Gastrocnemius medialis (tissue), 4 donors: ENCODE data around the gene GALNT6. TPM values are rescaled to one million over a fixed set of nuclear protein-coding genes. Genes with fewer than 3 reads are reported as not detected.

ENCODE experiments used
- ATAC-seq, 2 donors: fragments of 150-250 bp; one replicate each; pipeline ENCODE4 v1.9.1; 2016
- DNase-seq, 2 donors: peaks; one replicate each; pipeline ENCODE4 v3.0.0-alpha.2; 2019
- H3K27ac ChIP-seq, 4 donors: fragments of 200-600 bp; sonication (generic); 1 replicate in 1 of 4; 2 replicates in 3 of 4; pipeline ENCODE4 v1.5.1; 2016 to 2018; ENCODE audit warnings: mild to moderate bottlenecking in 2 of 4, moderate library complexity in 1 of 4
- H3K27me3 ChIP-seq, 3 donors: fragments of 200-600 bp; sonication (generic) in 2 of 3; 1 replicate in 1 of 3; 2 replicates in 2 of 3; pipeline versions ENCODE4 v1.5.1 to v1.6.0; 2016 to 2019; ENCODE audit warnings: mild to moderate bottlenecking in 1 of 3, moderate library complexity in 1 of 3
- H3K36me3 ChIP-seq, 2 donors: fragments of 200-600 bp; sonication (generic) in 1 of 2; one replicate each; pipeline ENCODE4 v1.5.1; 2017 to 2018
- H3K4me1 ChIP-seq, 2 donors: fragments of 200-600 bp; sonication (generic) in 1 of 2; one replicate each; pipeline ENCODE4 v1.5.1; 2016 to 2017; ENCODE audit warnings: mild to moderate bottlenecking in 2 of 2
- H3K4me3 ChIP-seq, 4 donors: fragments of 200-600 bp; sonication (generic) in 3 of 4; 1 replicate in 1 of 4; 2 replicates in 3 of 4; pipeline ENCODE4 v1.5.1; 2016 to 2019; ENCODE audit warnings: mild to moderate bottlenecking in 2 of 4
- H3K9me3 ChIP-seq, 3 donors: fragments of 200-600 bp; sonication (generic) in 2 of 3; 1 replicate in 1 of 3; 2 replicates in 2 of 3; pipeline ENCODE4 v1.5.1; 2016 to 2019
- CTCF ChIP-seq, 5 experiments: fragments of 450-650 bp in 3 of 5; fragments of 200-600 bp in 2 of 5; sonication (generic) in 2 of 5; IDR thresholded peaks in 4 of 5; conservative IDR thresholded peaks in 1 of 5; 1 replicate in 4 of 5; 2 replicates in 1 of 5; pipeline ENCODE4 v1.5.1; 2016 to 2019; ENCODE audit warnings: antibody characterized with exemption in 5 of 5, mild to moderate bottlenecking in 3 of 5, moderate library complexity in 3 of 5
- POLR2A ChIP-seq, 2 donors: fragments of 450-650 bp; IDR thresholded peaks; one replicate each; pipeline ENCODE4 v1.6.1; 2017; ENCODE audit warnings: antibody characterized with exemption in 2 of 2, mild to moderate bottlenecking in 2 of 2, moderate library complexity in 2 of 2
- in situ Hi-C, 4 donors: fragments of 200-750 bp; cut with MboI; loops; one replicate each; pipeline versions ENCODE4 v1.15.0 to v1.8.0; 2017; ENCODE audit warnings: low sequenced_read_pairs in 4 of 4
- intact Hi-C: fragments of 100-400 bp; cut with DNase I; formaldehyde crosslinking; loops from one replicate; pipeline ENCODE4 v1.15.1; 2023; ENCODE audit warnings: low total_unique reads
- total RNA-seq, 4 donors: library from RNA; depleted of rRNA; stranded (reverse); fragments of >200 nt; gene quantifications; one replicate each; pipeline versions ENCODE4 v1.1.0 to v1.2.3, GENCODE V29; 2016

GALNT6 gene
- total RNA-seq, 4 donors from 2014 or later: 0.24 to 0.51 (median 0.37) TPM

GRCh38 chr12:51417826-51418225 lies 26.6 kb upstream of the GALNT6 start:
- Histone ChIP-seq H3K27ac (no peak overlapping the region), H3K4me1 (no peaks in the 10 kb centered on the region), H3K36me3 (no peaks in the 10 kb centered on the region), H3K9me3 (no peaks in the 10 kb centered on the region), H3K4me3 (no peak overlapping the region), H3K27me3 (no peaks in the 10 kb centered on the region)
- no peak for TF ChIP-seq POLR2A (IDR thresholded peaks at IDR 0.05)
- no peak for TF ChIP-seq CTCF (IDR thresholded peaks at IDR 0.05 in 4 of 5, conservative IDR thresholded peaks at IDR 0.05 in 1 of 5)
- in situ Hi-C loops (no loop called here), intact Hi-C loops (loop anchor here (10.0 kb wide), 1 partner anchor 567 kb away; no protein-coding TSS in a partner anchor)
- ATAC-seq: no peak
- no peak for DNase-seq

- ATAC-seq: no peak
- no peak for DNase-seq
- Histone ChIP-seq H3K27ac (no peak overlapping the region), H3K9me3 (no peaks in the 10 kb centered on the region), H3K36me3 (no peaks in the 10 kb centered on the region), H3K4me3 (no peak overlapping the region), H3K27me3 (no peaks in the 10 kb centered on the region), H3K4me1 (no peaks in the 10 kb centered on the region)
- TF ChIP-seq CTCF (IDR thresholded peaks at IDR 0.05 in 4 of 5, conservative IDR thresholded peaks at IDR 0.05 in 1 of 5) (no peak), POLR2A (IDR thresholded peaks at IDR 0.05) (no peak)
- in situ Hi-C loops (no loop called here), intact Hi-C loops (loop anchor here (10.0 kb wide), 1 partner anchor 569 kb away; no protein-coding TSS in a partner anchor)
These were observed 24.7 kb upstream of the GALNT6 start for GRCh38 chr12:51415931-51416330.

GRCh38 chr12:51413791-51414190 lies 22.6 kb upstream of the GALNT6 start:
- H3K27me3 ChIP-seq: no peaks in the 10 kb centered on the region
- no peaks in the 10 kb centered on the region for H3K9me3 ChIP-seq
- DNase-seq (no peak), ATAC-seq (no peak)
- no peak overlapping the region for H3K27ac ChIP-seq
- H3K36me3 ChIP-seq: no peaks in the 10 kb centered on the region
- in situ Hi-C loops (no loop called here), intact Hi-C loops (loop anchor here (10.0 kb wide), 1 partner anchor 571 kb away; no protein-coding TSS in a partner anchor)
- no peak overlapping the region for H3K4me3 ChIP-seq
- TF ChIP-seq POLR2A (IDR thresholded peaks at IDR 0.05) (no peak), CTCF (IDR thresholded peaks at IDR 0.05 in 4 of 5, conservative IDR thresholded peaks at IDR 0.05 in 1 of 5) (no peak)
- no peaks in the 10 kb centered on the region for H3K4me1 ChIP-seq

- intact Hi-C loops (loop anchor here (10.0 kb wide), 1 partner anchor 572 kb away; no protein-coding TSS in a partner anchor), in situ Hi-C loops (no loop called here)
- H3K4me3 ChIP-seq: no peak overlapping the region
- H3K27me3 ChIP-seq: no peaks in the 10 kb centered on the region
- TF ChIP-seq POLR2A (IDR thresholded peaks at IDR 0.05) (no peak), CTCF (IDR thresholded peaks at IDR 0.05 in 4 of 5, conservative IDR thresholded peaks at IDR 0.05 in 1 of 5) (no peak)
- no peak overlapping the region for H3K27ac ChIP-seq
- no peaks in the 10 kb centered on the region for H3K4me1 ChIP-seq
- no peaks in the 10 kb centered on the region for H3K9me3 ChIP-seq
- ATAC-seq (no peak), DNase-seq (no peak)
- no peaks in the 10 kb centered on the region for H3K36me3 ChIP-seq
These were observed 21.9 kb upstream of the GALNT6 start for GRCh38 chr12:51413149-51413548.

- in situ Hi-C loops (no loop called here), intact Hi-C loops (loop anchor here (10.0 kb wide), 1 partner anchor 575 kb away; no protein-coding TSS in a partner anchor)
- ATAC-seq: no peak
These were observed 18.6 kb upstream of the GALNT6 start for GRCh38 chr12:51409846-51410245.

More at GRCh38 chr12:51409846-51410245, 18.6 kb upstream of the GALNT6 start:
- no peak for DNase-seq
- Histone ChIP-seq H3K36me3 (no peaks in the 10 kb centered on the region), H3K4me1 (no peaks in the 10 kb centered on the region), H3K27ac (no peak overlapping the region), H3K9me3 (no peaks in the 10 kb centered on the region), H3K27me3 (no peaks in the 10 kb centered on the region), H3K4me3 (no peak overlapping the region)
- TF ChIP-seq CTCF (IDR thresholded peaks at IDR 0.05 in 4 of 5, conservative IDR thresholded peaks at IDR 0.05 in 1 of 5): no peak
